Esophagus muscularis mucosa (tissue), 3 donors: ENCODE measurements around the gene TARBP2.

ENCODE experiments used
- POLR2A ChIP-seq: fragments of 450-650 bp; IDR thresholded peaks from one replicate; pipeline ENCODE4 v1.6.1; 2017; ENCODE audit warnings: antibody characterized with exemption, moderate library complexity, mild to moderate bottlenecking, low read depth
- POLR2AphosphoS5 ChIP-seq, 2 donors: sonication (generic); formaldehyde crosslinking; IDR thresholded peaks; one replicate each; pipeline ENCODE4 v1.6.1; 2017; ENCODE audit warnings: antibody characterized with exemption in 2 of 2
- TF ChIP-seq, protein P1 (sequence below), 3 experiments: fragments of 200-600 bp in 2 of 3; fragments of 450-650 bp in 1 of 3; sonication (generic) in 2 of 3; IDR thresholded peaks; one replicate each; pipeline ENCODE4 v1.5.1; 2017 to 2019; ENCODE audit warnings: antibody characterized with exemption in 3 of 3, mild to moderate bottlenecking in 2 of 3, moderate library complexity in 1 of 3

GRCh38 chr12:53530061-53530460 lies 29.0 kb downstream of the TARBP2 start:
- TF ChIP-seq POLR2A (no peak), POLR2AphosphoS5 (IDR thresholded peaks at IDR 0.05) (no peak)
- TF ChIP-seq, protein P1, sequence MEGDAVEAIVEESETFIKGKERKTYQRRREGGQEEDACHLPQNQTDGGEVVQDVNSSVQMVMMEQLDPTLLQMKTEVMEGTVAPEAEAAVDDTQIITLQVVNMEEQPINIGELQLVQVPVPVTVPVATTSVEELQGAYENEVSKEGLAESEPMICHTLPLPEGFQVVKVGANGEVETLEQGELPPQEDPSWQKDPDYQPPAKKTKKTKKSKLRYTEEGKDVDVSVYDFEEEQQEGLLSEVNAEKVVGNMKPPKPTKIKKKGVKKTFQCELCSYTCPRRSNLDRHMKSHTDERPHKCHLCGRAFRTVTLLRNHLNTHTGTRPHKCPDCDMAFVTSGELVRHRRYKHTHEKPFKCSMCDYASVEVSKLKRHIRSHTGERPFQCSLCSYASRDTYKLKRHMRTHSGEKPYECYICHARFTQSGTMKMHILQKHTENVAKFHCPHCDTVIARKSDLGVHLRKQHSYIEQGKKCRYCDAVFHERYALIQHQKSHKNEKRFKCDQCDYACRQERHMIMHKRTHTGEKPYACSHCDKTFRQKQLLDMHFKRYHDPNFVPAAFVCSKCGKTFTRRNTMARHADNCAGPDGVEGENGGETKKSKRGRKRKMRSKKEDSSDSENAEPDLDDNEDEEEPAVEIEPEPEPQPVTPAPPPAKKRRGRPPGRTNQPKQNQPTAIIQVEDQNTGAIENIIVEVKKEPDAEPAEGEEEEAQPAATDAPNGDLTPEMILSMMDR (IDR thresholded peaks at IDR 0.05) = no peak
